ENCODE results near the gene TEKT3. TPM values are rescaled to one million over a fixed set of nuclear protein-coding genes. Genes with fewer than 3 reads are reported as not detected.

TEKT3 gene
- total RNA-seq, 3 donors from 2014 or later: 2.5 to 2.6 TPM; not detected in 1

- no peak for DNase-seq (ENCODE audit: low spot score in 2 of 2)
- TF ChIP-seq POLR2A (IDR thresholded peaks at IDR 0.05) (no peak), POLR2AphosphoS5 (IDR thresholded peaks at IDR 0.05) (no peak), CTCF (IDR thresholded peaks at IDR 0.05) (no peak)
- Histone ChIP-seq H3K9me3 (no peaks in the 10 kb centered on the region), H3K27me3 (no peaks in the 10 kb centered on the region), H3K4me1 (no peaks in the 10 kb centered on the region), H3K4me3 (no peak overlapping the region), H3K36me3 (no peaks in the 10 kb centered on the region), H3K27ac (no peak overlapping the region)
- intact Hi-C loops (cut with DNase I; ENCODE audit: low total_unique reads): no loop called here
These were observed 22.3 kb upstream of the TEKT3 start for GRCh38 chr17:15363702-15364101.

- intact Hi-C loops (cut with DNase I; ENCODE audit: low total_unique reads): no loop called here
- no peaks in the 10 kb centered on the region for H3K9me3 ChIP-seq
- no peaks in the 10 kb centered on the region for H3K27me3 ChIP-seq
- H3K36me3 ChIP-seq: no peaks in the 10 kb centered on the region
- H3K27ac ChIP-seq: peak overlapping the region; percentile 35 to 68
- DNase-seq (ENCODE audit: low spot score in 2 of 2): no peak
- no peak overlapping the region for H3K4me3 ChIP-seq
- H3K4me1 ChIP-seq: no peaks in the 10 kb centered on the region
- TF ChIP-seq POLR2A (IDR thresholded peaks at IDR 0.05) (no peak), POLR2AphosphoS5 (IDR thresholded peaks at IDR 0.05) (no peak), CTCF (IDR thresholded peaks at IDR 0.05) (no peak)
These were observed 20.2 kb upstream of the TEKT3 start for GRCh38 chr17:15361592-15361991.

GRCh38 chr17:15361151-15361550 is 19.8 kb upstream of the TEKT3 start:
- no peaks in the 10 kb centered on the region for H3K4me1 ChIP-seq

GRCh38 chr17:15354256-15354655 is 12.9 kb upstream of the TEKT3 start:
- no peaks in the 10 kb centered on the region for H3K27me3 ChIP-seq
- H3K36me3 ChIP-seq: no peaks in the 10 kb centered on the region
- intact Hi-C loops (cut with DNase I; ENCODE audit: low total_unique reads): no loop called here
- DNase-seq (ENCODE audit: low spot score in 2 of 2): no peak
- H3K9me3 ChIP-seq: no peaks in the 10 kb centered on the region
- H3K27ac ChIP-seq: no peak overlapping the region
- no peak overlapping the region for H3K4me3 ChIP-seq
- TF ChIP-seq CTCF (IDR thresholded peaks at IDR 0.05): no peak
- H3K4me1 ChIP-seq: no peaks in the 10 kb centered on the region

More at GRCh38 chr17:15361151-15361550, 19.8 kb upstream of the TEKT3 start:
- no peak for TF ChIP-seq POLR2AphosphoS5 (IDR thresholded peaks at IDR 0.05)
- no peak for TF ChIP-seq POLR2A (IDR thresholded peaks at IDR 0.05)
- no peak for TF ChIP-seq CTCF (IDR thresholded peaks at IDR 0.05)
- no peak for DNase-seq (ENCODE audit: low spot score in 2 of 2)
- no peaks in the 10 kb centered on the region for H3K9me3 ChIP-seq
- peak overlapping the region in 1 of 2 donors; percentile 68 for H3K27ac ChIP-seq
- no peak overlapping the region for H3K4me3 ChIP-seq
- no peaks in the 10 kb centered on the region for H3K27me3 ChIP-seq
- intact Hi-C loops (cut with DNase I; ENCODE audit: low total_unique reads): no loop called here
- H3K36me3 ChIP-seq: no peaks in the 10 kb centered on the region

GRCh38 chr17:15351925-15352324 is 10.5 kb upstream of the TEKT3 start:
- peak overlapping the region; percentile 31 to 50 for H3K27ac ChIP-seq
- intact Hi-C loops (cut with DNase I; ENCODE audit: low total_unique reads): no loop called here
- TF ChIP-seq POLR2AphosphoS5 (IDR thresholded peaks at IDR 0.05) (peak; percentile 10 to 70 (median 63)), POLR2A (IDR thresholded peaks at IDR 0.05) (no peak), CTCF (IDR thresholded peaks at IDR 0.05) (no peak)

More at GRCh38 chr17:15351925-15352324, 10.5 kb upstream of the TEKT3 start:
- Histone ChIP-seq H3K27me3 (no peaks in the 10 kb centered on the region), H3K4me1 (no peaks in the 10 kb centered on the region), H3K36me3 (no peaks in the 10 kb centered on the region), H3K4me3 (no peak overlapping the region), H3K9me3 (no peaks in the 10 kb centered on the region)
- no peak for DNase-seq (ENCODE audit: low spot score in 2 of 2)
